Measurements from ENCODE around the gene PAPSS1.

Gene PAPSS1

GRCh38 chr4:107575243-107575642 is 144.8 kb downstream of the PAPSS1 start:
- Histone ChIP-seq H3K27ac (no peak overlapping the region), H3K9me3 (no peaks in the 10 kb centered on the region), H3K36me3 (no peaks in the 10 kb centered on the region), H3K27me3 (no peaks in the 10 kb centered on the region), H3K4me3 (no peak overlapping the region), H3K4me1 (no peaks in the 10 kb centered on the region)
- no peak for DNase-seq
- intact Hi-C loops (cut with DNase I; ENCODE audit: low total_unique reads) = no loop called here
- no peak for TF ChIP-seq CTCF (IDR thresholded peaks at IDR 0.05)

GRCh38 chr4:107572281-107572680 is 147.8 kb downstream of the PAPSS1 start:
- no peak for TF ChIP-seq CTCF (IDR thresholded peaks at IDR 0.05)
- no peak for DNase-seq
- no peak overlapping the region for H3K27ac ChIP-seq
- no peak overlapping the region for H3K4me3 ChIP-seq
- H3K36me3 ChIP-seq = no peaks in the 10 kb centered on the region
- H3K27me3 ChIP-seq = no peaks in the 10 kb centered on the region
- intact Hi-C loops (cut with DNase I; ENCODE audit: low total_unique reads) = no loop called here
- H3K4me1 ChIP-seq = no peaks in the 10 kb centered on the region
- H3K9me3 ChIP-seq = peaks cover 0 to 9% (median 0%) of the 10 kb centered on the region in 3 donors

- H3K27ac ChIP-seq = no peak overlapping the region
- H3K36me3 ChIP-seq = no peaks in the 10 kb centered on the region
- no peaks in the 10 kb centered on the region for H3K27me3 ChIP-seq
- no peaks in the 10 kb centered on the region for H3K4me1 ChIP-seq
- intact Hi-C loops (cut with DNase I; ENCODE audit: low total_unique reads) = no loop called here
- H3K4me3 ChIP-seq = no peak overlapping the region
- DNase-seq = no peak
- TF ChIP-seq CTCF (IDR thresholded peaks at IDR 0.05) = no peak
- H3K9me3 ChIP-seq = peaks cover 0 to 9% (median 0%) of the 10 kb centered on the region in 3 donors
Observed at GRCh38 chr4:107570952-107571351, 149.1 kb downstream of the PAPSS1 start.

GRCh38 chr4:107564326-107564725 is 155.7 kb downstream of the PAPSS1 start:
- H3K4me1 ChIP-seq = no peaks in the 10 kb centered on the region
- no peak for DNase-seq
- no peak overlapping the region for H3K4me3 ChIP-seq
- H3K36me3 ChIP-seq = no peaks in the 10 kb centered on the region
- H3K27me3 ChIP-seq = no peaks in the 10 kb centered on the region
- intact Hi-C loops (cut with DNase I; ENCODE audit: low total_unique reads) = no loop called here
- H3K27ac ChIP-seq = no peak overlapping the region
- H3K9me3 ChIP-seq = peaks cover 0 to 14% (median 0%) of the 10 kb centered on the region in 3 donors
- no peak for TF ChIP-seq CTCF (IDR thresholded peaks at IDR 0.05)
